GM21423 (cell line): ENCODE results near the gene GGA2.
"Not testable (repeated sequence)": the region's sequence is repeated elsewhere in the genome, so short reads cannot be mapped to it uniquely, and the experiment has no call there.

Experiments used
- ATAC-seq: cut with Tn5 transposase; IDR thresholded peaks from one replicate; pipeline ENCODE4 v1.9.1; 2021; ENCODE audit warnings: mild to moderate bottlenecking, moderate library complexity; ENCODE audit not compliant: unreplicated experiment

The GGA2 gene

GRCh38 chr16:23504453-23505179 lies 5.7 kb downstream of the GGA2 start:
- ATAC-seq: peak; percentile 69

GRCh38 chr16:23504076-23504452 lies 6.2 kb downstream of the GGA2 start:
- ATAC-seq: no peak

GRCh38 chr16:23502466-23502865 lies 7.8 kb downstream of the GGA2 start:
- no peak for ATAC-seq

GRCh38 chr16:23501291-23501690 lies 9.0 kb downstream of the GGA2 start:
- ATAC-seq: no peak

- no peak for ATAC-seq
Observed at GRCh38 chr16:23500862-23501225, 9.4 kb downstream of the GGA2 start.

- ATAC-seq: no peak
Observed at GRCh38 chr16:23500212-23500861, 10.0 kb downstream of the GGA2 start.

DNA sequence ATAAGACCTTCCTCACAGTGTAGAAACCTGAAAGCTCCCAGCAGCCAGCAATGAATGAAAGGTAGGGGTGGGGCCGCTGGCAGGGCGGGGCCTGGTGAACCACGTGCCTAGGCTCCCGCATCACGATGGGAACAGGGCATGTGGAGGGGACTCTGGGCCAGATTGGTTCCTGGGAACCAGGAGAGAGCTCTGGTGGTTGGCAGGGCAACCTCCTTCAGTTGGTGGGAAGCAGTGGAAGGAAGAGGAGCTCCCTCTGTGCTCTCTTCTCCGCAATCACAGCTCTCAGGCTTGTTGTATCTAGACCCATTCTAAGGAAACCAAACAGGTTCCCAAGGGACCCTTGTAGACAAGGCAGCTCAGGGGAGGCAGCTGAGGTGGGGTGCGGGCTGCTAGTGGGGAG lies 10.5 kb downstream of the GGA2 start:
- no peak for ATAC-seq

GRCh38 chr16:23498863-23499262 lies 11.4 kb downstream of the GGA2 start:
- no peak for ATAC-seq

DNA sequence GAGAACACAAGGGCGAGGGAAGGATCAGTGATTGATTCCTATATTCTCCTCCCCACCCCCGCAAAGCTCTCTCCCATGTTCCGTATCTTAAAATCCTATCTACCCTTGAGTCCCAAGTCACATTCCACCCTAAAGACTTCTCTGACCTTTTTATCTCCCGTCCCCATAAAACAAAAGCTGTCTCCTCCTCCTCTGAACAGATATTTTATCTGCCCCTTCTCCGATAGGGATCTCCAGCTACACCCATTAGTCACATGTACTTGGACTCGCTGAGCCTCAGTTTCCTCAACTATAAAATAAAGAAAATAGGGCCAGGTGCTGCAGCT lies 12.8 kb downstream of the GGA2 start:
- no peak for ATAC-seq

GRCh38 chr16:23496821-23497542 lies 13.3 kb downstream of the GGA2 start:
- ATAC-seq: no peak

GRCh38 chr16:23495671-23496070 lies 14.6 kb downstream of the GGA2 start:
- no peak for ATAC-seq

DNA sequence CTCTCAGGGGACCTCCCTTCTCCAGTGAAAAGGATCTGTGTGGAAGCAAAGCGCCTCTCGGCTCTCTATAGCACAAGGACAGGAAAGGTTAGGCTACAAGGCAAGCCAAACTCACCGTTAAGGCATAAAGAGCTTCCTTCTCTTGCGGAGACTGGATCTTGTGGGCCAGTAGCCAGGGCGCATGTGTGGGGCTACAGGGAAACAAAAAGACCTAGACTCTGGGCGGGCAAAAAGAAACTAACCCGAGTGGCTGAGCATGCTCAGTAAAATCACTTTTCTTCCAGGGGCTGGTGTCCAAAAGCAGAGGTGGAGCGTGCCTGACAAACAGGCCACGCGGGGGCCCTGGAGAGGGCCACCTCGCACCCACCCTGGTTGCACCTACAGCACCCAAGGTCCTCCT lies 16.1 kb downstream of the GGA2 start:
- no peak for ATAC-seq

- no peak for ATAC-seq
Observed at GRCh38 chr16:23491490-23492391, 18.6 kb downstream of the GGA2 start.

DNA sequence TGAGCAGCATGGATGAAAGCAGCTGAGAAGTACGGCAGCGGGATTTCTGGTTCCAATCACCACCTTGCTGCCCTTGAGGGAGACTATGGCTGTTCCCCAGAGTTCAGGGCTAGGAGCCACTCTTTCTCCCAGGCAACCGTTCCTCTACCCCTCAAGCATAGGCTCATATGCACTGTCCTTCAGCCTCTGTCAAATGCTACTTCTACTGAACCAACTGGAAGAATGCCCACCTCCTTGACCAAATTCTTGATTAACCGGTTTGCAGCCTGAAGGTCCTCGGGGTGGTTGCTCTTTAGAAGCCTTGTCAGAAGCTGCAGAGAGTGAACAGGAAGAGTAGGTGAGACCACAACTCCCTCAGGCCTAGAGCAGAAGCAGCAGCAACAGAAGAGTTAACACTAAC lies 23.8 kb downstream of the GGA2 start:
- no peak for ATAC-seq

GRCh38 chr16:23485841-23486240 lies 24.5 kb downstream of the GGA2 start:
- ATAC-seq: no peak

GRCh38 chr16:23485257-23485614 lies 25.1 kb downstream of the GGA2 start:
- no peak for ATAC-seq

- ATAC-seq: no peak
Observed at GRCh38 chr16:23484510-23485256, 25.6 kb downstream of the GGA2 start.

- not testable (repeated sequence) for ATAC-seq
Observed at GRCh38 chr16:23483492-23483891, 26.8 kb downstream of the GGA2 start.

DNA sequence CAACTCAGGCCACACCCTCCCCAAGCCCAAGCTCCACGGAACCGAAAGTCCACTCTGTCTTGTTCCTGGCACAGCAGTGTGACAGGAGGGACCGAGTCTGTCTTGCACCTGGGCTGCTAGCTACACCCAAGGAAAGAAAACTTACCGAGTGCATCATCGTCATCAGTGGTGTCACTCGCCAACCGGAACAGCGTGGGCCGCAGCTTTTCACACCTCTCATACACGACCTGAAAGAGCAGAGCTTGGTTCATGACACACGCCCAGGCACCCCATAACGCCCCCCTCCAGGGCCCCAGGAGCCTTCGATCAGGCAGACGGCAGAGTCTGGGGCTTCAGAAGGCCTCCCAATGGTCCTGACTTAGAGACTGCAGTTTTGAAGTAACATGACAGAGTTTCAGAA lies 27.5 kb downstream of the GGA2 start:
- no peak for ATAC-seq

GRCh38 chr16:23480257-23480656 lies 30.0 kb downstream of the GGA2 start:
- no peak for ATAC-seq

DNA sequence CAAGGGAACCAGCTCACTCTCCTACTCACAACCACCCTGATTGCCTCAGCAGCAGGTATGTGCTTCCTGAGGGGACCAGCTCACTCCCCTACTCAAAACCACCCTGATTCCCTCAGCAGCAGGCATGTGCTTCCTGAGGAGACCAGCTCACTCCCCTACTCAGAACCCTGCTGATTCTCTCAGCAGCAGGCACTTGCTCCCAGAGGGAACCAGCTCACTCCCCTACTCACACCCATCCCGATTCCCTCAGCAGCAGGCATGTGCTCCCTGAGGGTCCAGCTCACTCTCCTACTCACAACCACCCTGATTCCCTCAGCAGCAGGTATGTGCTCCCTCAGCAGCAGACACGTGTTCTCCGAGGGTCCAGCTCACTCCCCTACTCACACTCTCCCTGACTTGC lies 31.2 kb downstream of the GGA2 start:
- ATAC-seq: no peak
